Ovary (tissue), 9 donors: Measurements from ENCODE around the gene GEMIN8. TPM values are rescaled to one million over a fixed set of nuclear protein-coding genes. Genes with fewer than 3 reads are reported as not detected.

Experiments used
- DNase-seq, 5 donors: peaks; one replicate each; pipeline ENCODE4 v3.0.0-alpha.2; 2019 to 2020
- H3K27ac ChIP-seq, 2 donors: fragments of 200-600 bp; one replicate each; pipeline versions ENCODE4 v1.5.1 to v1.8.0; 2019 to 2022
- H3K27me3 ChIP-seq: fragments of 200-600 bp; one replicate; pipeline ENCODE4 v1.8.0; 2022
- H3K36me3 ChIP-seq: fragments of 200-600 bp; sonication (generic); one replicate; pipeline ENCODE4 v1.5.1; 2019
- H3K4me1 ChIP-seq: one replicate; pipeline ENCODE4 v1.8.1; 2013; ENCODE audit warnings: mild to moderate bottlenecking, moderate library complexity; ENCODE audit not compliant: insufficient read depth
- H3K4me3 ChIP-seq: fragments of 200-600 bp; sonication (generic); one replicate; pipeline ENCODE4 v1.5.1; 2017
- H3K9me3 ChIP-seq, 2 donors: fragments of 200-600 bp in 1 of 2; sonication (generic) in 1 of 2; one replicate each; pipeline versions ENCODE4 v1.5.1 to v1.8.1; 2013 to 2019; ENCODE audit warnings: mild to moderate bottlenecking in 1 of 2, moderate library complexity in 1 of 2
- CTCF ChIP-seq, 3 donors: fragments of 450-650 bp in 2 of 3; fragments of 200-600 bp in 1 of 3; IDR thresholded peaks; one replicate each; pipeline versions ENCODE4 v1.5.1 to v1.8.0; 2016 to 2022; ENCODE audit warnings: antibody characterized with exemption in 3 of 3, mild to moderate bottlenecking in 1 of 3
- EP300 ChIP-seq: sonication (generic); formaldehyde crosslinking; IDR thresholded peaks from one replicate; pipeline ENCODE4 v1.6.1; 2017; ENCODE audit warnings: antibody characterized with exemption
- POLR2A ChIP-seq: fragments of 450-650 bp; IDR thresholded peaks from one replicate; pipeline ENCODE4 v1.6.1; 2017; ENCODE audit warnings: antibody characterized with exemption, mild to moderate bottlenecking, moderate library complexity
- WGBS, 3 donors: extraction: QIAGEN DNeasy Blood & Tissue Kit in 1 of 3; methylation state at CpG; one replicate each; pipeline versions ENCODE4 v1.1.5 to v1.1.7; 2013 to 2017; 5-methylcytosine and 5-hydroxymethylcytosine counted together
- intact Hi-C, 4 donors: fragments of 100-400 bp; cut with DNase I; formaldehyde crosslinking; loops; one replicate each; pipeline versions ENCODE4 v1.11.0 to v1.15.1; 2022 to 2023
- polyA plus RNA-seq, 2 donors: library from polyadenylated mRNA; stranded (reverse); fragments of 200-250 nt in 1 of 2; fragments of 350-450 nt in 1 of 2; fragmentation: Illumina TruSeq in 1 of 2; extraction: RNeasy Lipid Tissue Mini Kit (QIAGEN cat#74804) in 1 of 2; gene quantifications; one replicate each; pipeline ENCODE4 v1.2.3, GENCODE V29; 2013 to 2014
- total RNA-seq, 7 donors: library from RNA; depleted of rRNA in 2 of 7; stranded (reverse); fragments of >200 nt in 2 of 7; fragmentation: NEBNext Ultra II Directional in 3 of 7; extraction: Animal tissue kit (Norgen Biotek cat#: 25700) in 3 of 7; gene quantifications; one replicate each; pipeline versions ENCODE4 v1.1.0 to v1.2.4, GENCODE V29; 2016 to 2023
- donor health status: DM: no; HTN: no; CAD: no; lungs with moderate emphysema.
- donor health status: DM: no; HTN: no; CAD: no.
- donor health status: Bipolar disorder and iron deficiency.
- donor health status: DM: yes; HTN: yes; CAD: no.
- donor health status: DM: no; HTN: no; CAD: no.
- donor health status: DM: yes; HTN: yes; CAD: no.

The GEMIN8 gene
- total and polyA plus RNA-seq, 9 donors: 18.0 to 37.1 (median 23.6) TPM

DNA sequence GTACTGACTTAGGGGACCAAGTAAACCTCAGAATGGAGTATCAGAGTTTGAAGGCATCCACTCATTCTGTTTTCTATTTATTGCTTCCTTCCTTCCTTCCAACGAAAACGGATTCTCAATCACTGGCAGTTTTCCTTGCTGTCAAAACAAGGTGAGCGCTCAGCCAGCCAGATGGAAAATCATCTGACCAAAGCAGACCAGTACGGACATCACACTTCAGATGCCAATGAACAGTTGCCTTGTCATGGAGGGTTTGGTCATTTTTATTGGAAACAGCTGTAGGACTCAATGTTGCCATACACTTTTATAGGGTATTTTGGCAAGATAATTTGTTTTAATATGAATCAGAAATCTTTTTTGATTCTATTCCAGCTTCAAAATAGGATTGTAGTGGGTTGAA is 16.6 kb downstream of the GEMIN8 start:
- no peak for TF ChIP-seq POLR2A
- no peak for TF ChIP-seq EP300
- no peak for TF ChIP-seq CTCF (IDR thresholded peaks at IDR 0.05)
- H3K27me3 ChIP-seq: no peaks in the 10 kb centered on the region
- DNase-seq: no peak
- no peak overlapping the region for H3K4me3 ChIP-seq
- WGBS, 3 donors: 82 to 89% (median 86%) methylated on average over 4 of the region's 4 CpGs
- H3K27ac ChIP-seq: no peak overlapping the region
- peaks cover 2% of the 10 kb centered on the region for H3K4me1 ChIP-seq
- intact Hi-C loops: loop anchor here in 1 of 4 donors (10.0 kb wide), 1 partner anchor 258 kb away; no protein-coding TSS in a partner anchor
- no peaks in the 10 kb centered on the region for H3K9me3 ChIP-seq
- no peaks in the 10 kb centered on the region for H3K36me3 ChIP-seq

- 95 to 99% (median 98%) methylated on average over 3 of the region's 3 CpGs for WGBS, 3 donors
- intact Hi-C loops: loop anchor here in 1 of 4 donors (10.0 kb wide), 1 partner anchor 256 kb away; no protein-coding TSS in a partner anchor
- Histone ChIP-seq H3K9me3 (no peaks in the 10 kb centered on the region), H3K4me1 (peaks cover 2% of the 10 kb centered on the region), H3K27me3 (no peaks in the 10 kb centered on the region), H3K36me3 (no peaks in the 10 kb centered on the region), H3K4me3 (no peak overlapping the region), H3K27ac (no peak overlapping the region)
- no peak for DNase-seq
- TF ChIP-seq POLR2A (no peak), EP300 (no peak), CTCF (IDR thresholded peaks at IDR 0.05) (no peak)
Observed at GRCh38 chrX:14010566-14010965, 19.1 kb downstream of the GEMIN8 start.

DNA sequence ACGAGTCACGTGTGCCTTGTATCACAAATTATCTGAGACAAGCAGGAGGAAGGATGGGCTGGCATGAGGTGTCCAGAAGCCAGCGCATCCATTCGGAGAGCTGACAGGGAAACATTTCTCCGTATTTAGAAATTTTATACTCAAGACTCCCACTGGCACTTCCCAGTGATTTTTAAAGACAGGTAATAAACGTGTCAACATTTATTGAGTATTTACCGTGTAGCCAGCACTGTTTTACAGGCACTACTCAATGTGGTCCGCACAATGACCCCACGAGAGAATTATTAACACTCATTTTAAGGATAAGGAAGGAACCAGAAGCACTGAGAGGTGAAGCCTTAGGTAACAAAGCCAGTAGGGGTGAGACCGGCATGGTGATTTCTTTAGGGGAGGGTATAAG is 23.2 kb downstream of the GEMIN8 start:
- no peaks in the 10 kb centered on the region for H3K9me3 ChIP-seq
- no peak overlapping the region for H3K27ac ChIP-seq
- intact Hi-C loops: no loop called here
- 71 to 76% (median 72%) methylated on average over 10 of the region's 10 CpGs for WGBS, 3 donors
- DNase-seq: no peak
- H3K4me1 ChIP-seq: no peaks in the 10 kb centered on the region
- TF ChIP-seq EP300: no peak
- no peak for TF ChIP-seq POLR2A
- TF ChIP-seq CTCF (IDR thresholded peaks at IDR 0.05): no peak
- no peaks in the 10 kb centered on the region for H3K36me3 ChIP-seq
- H3K4me3 ChIP-seq: no peak overlapping the region
- no peaks in the 10 kb centered on the region for H3K27me3 ChIP-seq

DNA sequence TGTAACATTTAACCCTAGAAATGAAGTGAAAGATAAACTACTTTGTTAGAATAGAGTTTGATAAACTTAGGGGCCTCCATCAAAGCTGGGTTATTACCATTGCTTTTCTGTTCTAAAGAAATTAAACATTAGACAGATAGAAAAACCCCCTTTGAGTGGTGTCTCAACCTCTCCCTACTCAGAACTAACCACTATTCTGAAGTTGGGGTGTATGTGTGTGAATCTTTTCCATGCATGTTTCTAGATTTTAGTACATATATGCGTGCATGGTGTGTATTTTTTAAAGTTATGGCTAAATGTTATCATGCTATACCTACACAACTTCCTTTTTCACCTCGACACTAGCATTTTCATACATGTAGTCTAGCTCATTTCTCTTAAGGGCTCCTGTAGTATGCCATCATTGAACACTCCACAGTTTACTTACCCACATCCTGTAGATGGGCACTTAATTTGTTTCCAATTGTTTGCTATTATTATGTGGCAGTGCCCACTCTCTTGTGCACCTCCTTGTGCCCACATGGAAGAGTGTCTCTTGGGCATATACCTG is 25.7 kb downstream of the GEMIN8 start:
- Histone ChIP-seq H3K4me1 (no peaks in the 10 kb centered on the region), H3K27ac (no peak overlapping the region), H3K9me3 (no peaks in the 10 kb centered on the region), H3K36me3 (no peaks in the 10 kb centered on the region), H3K27me3 (no peaks in the 10 kb centered on the region), H3K4me3 (no peak overlapping the region)
- 89 to 93% (median 90%) methylated on average over 2 of the region's 2 CpGs for whole genome bisulfite sequencing, 3 donors
- intact Hi-C loops: no loop called here
- DNase-seq: no peak
- TF ChIP-seq EP300 (no peak), POLR2A (no peak), CTCF (IDR thresholded peaks at IDR 0.05) (no peak)
